ENCODE measurements around the gene PLCB4.

Gene PLCB4

DNA sequence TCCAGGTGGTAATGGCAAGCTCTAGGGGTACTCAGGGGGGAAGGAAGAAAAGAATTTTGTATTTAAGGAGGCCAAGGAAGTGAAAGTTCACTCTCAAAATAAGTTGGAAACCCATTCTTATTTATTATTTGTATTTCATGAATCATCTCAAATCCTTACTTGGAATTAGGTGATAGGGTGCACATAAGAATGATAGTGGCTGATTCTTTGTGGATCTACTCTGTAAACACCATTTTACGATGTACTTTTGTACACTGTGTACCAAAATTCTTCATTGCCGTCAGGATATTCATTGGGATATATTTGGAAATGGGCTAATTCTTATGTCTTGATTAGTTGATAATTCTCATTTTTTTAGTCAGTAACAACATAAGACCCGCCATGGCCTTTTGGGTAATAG is 266.0 kb downstream of the PLCB4 start:
- no peak for DNase-seq

DNA sequence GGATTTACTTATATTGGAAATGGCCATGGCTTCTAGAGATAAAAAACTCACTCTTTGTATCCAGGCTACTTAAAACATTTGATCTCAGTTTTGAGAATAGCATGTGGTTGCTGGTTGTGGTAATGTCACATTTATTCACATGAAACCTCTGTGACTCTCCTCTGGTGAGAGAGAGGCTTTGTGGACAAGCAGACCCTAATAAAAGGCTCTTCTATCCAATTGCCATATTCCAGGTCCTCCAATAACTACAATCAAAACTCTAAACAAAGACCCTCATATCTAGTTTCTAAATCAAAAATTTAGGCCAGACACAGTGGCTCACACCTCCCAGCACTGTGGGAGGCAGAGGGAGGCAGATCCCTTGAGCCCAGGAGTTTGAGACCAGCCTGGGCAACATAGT is 269.2 kb downstream of the PLCB4 start:
- DNase-seq, result no peak

DNA sequence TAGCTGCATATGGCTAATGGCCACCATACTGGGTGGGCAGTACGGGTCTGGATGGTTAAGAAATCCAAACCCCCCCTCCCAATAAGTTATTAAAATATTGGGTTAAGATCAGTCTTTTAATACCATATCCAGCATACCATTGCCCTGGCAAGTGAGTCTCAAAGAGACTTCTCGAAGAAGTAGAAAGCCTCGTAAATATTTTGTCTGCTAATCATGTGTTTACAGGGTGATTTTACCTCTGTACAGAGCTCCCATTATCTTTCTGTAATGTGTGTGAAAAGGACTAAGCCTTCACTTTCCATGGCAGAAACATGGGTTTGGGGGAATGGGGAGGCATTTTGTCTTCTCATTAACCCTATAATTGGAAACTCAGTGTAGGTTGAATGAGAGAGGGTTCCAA is 270.8 kb downstream of the PLCB4 start:
- no peak for DNase-seq

GRCh38 chr20:9342651-9343050 is 273.8 kb downstream of the PLCB4 start:
- no peak for DNase-seq

DNA sequence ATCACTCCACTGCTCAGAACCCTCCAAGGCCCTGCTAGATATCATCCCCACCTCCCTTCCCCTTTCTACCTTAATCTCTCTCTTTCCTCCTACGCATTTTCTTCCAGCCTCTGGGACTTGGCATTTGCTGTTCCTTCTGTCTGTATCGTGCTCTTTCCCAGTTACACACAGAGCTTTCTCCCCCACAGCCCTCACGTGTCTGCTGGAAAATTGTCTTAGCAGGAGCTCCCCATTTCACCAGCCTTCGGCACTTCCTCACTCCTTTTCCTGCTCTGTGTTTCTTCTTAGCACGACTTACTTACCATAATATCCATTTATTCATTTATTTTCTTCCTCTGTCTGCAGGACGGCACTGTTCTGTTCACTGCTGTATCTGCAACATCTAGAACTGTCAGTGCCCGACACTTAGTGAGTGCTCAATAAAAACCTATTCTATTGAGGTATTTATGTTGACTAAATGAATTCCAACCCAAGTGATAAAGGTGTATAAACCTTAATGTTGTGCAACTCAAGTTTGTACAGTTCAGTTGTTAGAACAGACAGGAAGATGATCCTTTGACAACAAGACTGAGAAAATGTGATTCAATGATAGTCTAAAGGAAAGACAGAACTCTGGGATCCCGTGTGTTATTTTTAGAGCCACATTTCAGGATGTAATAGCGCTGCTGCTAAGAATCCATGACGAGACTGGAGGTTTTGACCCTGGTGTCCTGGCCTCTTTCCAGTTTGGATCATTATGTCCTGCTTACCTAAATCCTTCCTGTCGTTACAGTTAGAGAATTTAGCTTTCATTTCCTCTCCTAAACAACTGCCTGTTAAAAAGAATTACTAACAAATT is 275.4 kb downstream of the PLCB4 start:
- no peak for DNase-seq

GRCh38 chr20:9348316-9348715 is 279.4 kb downstream of the PLCB4 start:
- DNase-seq, result no peak

DNA sequence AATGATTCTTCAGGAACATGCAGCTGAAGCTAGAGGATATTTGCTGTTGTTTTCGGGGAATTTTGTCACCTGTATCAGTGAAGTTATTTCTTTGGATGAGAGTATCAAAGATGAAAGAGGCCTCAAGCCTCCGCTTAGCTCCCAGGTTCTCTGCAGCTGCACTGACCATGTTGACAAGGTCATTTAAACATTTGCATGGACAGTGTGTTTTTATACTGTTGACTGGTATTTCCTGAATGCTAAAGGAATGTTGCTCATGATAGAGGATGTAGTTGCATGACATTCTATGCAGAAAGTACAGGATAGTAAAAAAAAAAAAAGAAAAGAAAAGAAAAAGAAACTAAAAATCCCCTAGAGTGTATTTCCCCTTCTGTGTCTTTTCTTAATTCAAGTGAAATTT is 279.9 kb downstream of the PLCB4 start:
- DNase-seq, result no peak

- no peak for DNase-seq
These were observed 280.4 kb downstream of the PLCB4 start for GRCh38 chr20:9349249-9349648.

GRCh38 chr20:9352739-9353138 is 283.9 kb downstream of the PLCB4 start:
- DNase-seq, result no peak

DNA sequence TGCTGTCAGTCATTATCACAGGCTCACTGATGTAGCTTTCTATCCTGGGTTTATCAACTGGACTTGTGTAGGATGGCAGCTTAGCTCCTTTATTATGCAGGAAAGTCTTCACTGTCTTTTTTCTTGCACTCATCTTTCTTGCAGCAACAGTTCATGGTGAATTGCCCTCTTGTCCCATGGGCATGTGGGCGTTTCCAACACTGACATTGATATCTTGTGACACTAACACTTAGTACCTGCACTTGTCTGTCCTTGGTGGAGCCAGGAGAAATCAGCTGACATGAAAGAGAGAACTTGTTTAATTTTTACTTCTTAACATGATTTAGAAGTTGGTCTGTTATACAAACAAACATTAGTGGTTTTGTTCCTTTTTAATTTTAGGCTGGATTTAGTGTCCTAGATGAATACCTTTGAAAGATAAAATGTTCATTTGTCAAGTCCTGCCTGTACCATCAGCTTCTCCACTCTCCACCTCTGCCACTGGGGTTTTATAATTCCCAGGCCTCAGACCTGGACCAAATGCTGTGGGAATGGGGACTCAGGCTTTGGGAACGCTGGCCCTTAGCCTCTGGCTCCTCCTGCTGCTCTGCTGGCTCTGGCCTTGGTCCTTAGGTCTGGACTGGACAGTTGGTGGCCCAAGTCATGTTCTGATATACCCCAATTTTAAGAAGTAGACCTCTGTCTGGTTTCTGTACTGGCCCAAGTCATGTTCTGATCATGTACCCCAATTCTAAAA is 284.5 kb downstream of the PLCB4 start:
- no peak for DNase-seq

- DNase-seq, result no peak
These were observed 285.0 kb downstream of the PLCB4 start for GRCh38 chr20:9353916-9354276.

GRCh38 chr20:9354579-9354978 is 285.7 kb downstream of the PLCB4 start:
- no peak for DNase-seq

DNA sequence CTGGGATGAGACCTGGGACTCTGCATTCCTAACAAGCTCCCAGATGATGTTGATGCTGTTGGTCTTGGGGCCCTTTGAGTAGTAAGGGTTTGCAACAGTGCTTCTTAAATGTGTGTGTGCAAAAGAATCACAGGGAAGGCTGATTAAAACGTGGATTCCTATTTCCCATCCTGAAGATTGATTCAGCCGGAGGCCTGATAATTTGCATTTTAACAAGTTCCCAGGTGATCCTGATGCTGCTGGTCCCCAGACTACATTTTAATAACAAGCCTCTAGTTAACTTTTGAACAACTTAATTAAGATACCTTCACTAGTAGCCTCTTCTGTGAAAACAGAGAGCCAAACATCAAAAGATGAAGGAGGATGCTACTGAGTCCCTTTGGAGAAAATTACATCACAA is 289.1 kb downstream of the PLCB4 start:
- no peak for DNase-seq

DNA sequence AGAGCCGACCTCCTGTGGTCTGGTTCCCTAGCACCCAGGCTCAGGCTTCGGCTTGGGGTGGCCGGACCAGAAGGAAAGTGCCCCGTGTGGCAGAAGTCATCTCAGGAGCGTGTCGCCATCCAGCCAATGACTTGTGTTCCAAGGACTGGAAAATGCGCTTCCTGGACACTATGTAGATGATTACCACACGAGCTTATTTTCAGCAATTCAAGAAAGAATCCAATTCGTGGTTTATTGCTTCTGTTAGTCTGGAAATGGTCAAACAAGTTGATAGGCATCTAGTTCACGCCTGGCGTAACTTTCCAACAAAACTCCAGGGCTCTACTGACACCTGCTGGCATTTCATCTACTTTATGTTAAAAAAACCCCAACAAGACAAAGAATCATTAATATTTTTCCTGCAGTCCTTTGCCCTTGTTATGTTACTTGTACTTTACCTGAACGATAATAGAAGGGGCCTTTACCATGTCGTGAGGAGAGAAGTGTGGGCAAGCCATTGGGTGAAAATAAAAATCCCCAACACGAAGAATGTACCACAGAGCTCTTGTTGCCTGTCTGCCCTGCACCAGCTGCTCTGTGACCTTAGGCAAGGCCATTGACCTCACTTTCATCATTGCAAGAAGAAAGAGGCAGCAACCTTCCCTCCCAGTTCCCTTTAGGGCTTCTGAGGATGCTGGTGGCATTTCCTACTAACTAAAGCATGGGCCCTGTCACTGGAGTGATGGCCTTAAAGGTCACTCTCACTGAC is 290.8 kb downstream of the PLCB4 start:
- DNase-seq, result no peak

GRCh38 chr20:9360431-9360830 is 291.5 kb downstream of the PLCB4 start:
- DNase-seq, result no peak

DNA sequence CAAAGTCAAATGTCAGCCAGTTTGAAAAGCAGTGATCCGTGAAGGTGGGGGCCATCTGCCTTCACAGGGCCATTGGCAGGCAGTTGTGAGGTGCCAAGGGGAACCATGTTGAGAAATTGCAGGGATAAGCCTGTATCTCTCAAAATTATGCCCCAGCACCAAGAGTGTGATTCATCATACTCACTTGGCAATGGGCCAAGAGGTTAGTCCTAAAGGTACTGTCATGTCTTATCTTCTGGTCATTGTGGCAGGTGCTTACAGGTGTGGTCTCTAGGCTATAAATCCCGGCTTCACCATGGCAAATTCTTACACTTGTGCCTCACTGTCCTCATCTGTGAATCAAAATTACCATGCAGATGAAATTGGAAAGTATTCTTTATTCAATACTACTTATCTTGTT is 294.8 kb downstream of the PLCB4 start:
- DNase-seq, result no peak

- DNase-seq, result no peak
These were observed 298.4 kb downstream of the PLCB4 start for GRCh38 chr20:9367328-9367727.

GRCh38 chr20:9367746-9368145 is 298.9 kb downstream of the PLCB4 start:
- DNase-seq, result no peak

DNA sequence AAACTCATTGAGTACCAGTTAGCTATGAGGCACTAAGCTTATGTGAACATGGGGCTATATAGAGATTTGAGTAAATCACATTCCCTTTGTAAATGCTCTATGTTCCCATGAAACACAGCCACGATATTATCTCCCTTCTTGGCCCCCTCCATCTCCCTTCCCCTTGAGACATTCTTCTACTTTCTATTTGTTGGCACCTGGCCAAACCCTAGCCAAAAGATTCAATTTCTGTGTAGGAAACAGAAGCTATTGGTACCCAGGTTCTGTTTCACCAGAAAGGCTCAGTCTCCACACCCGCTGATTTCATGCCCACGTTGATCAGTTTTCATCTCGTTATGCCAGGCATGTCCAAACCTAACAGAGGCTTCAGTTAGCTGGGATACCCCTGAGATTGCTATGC is 300.0 kb downstream of the PLCB4 start:
- DNase-seq, result no peak

GRCh38 chr20:9369557-9369956 is 300.7 kb downstream of the PLCB4 start:
- no peak for DNase-seq

DNA sequence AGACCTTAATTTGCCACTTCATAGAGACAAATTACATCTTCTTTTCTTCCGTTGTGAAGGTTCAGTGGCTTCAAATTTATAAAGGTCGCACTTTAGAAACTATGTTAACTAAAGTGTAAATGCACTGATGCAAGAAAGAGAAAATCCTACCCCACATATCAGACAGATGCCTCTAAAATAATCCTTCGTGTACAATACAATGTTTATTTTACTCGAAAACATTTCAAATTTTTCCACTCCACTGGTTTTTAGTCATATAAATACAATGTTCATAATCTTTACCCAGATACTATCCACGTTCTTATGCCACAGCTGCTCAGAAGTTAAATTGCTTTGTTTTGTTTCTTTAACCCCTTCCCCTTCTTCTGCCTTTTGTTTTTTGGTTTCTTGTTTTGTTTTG is 305.2 kb downstream of the PLCB4 start:
- no peak for DNase-seq

- DNase-seq, result no peak
These were observed 305.6 kb downstream of the PLCB4 start for GRCh38 chr20:9374480-9374879.

GRCh38 chr20:9375221-9375681 is 306.4 kb downstream of the PLCB4 start:
- DNase-seq, result no peak

GRCh38 chr20:9377007-9377406 is 308.1 kb downstream of the PLCB4 start:
- no peak for DNase-seq

All from cerebellar nuclear complex (tissue), 1 donor.